Activated T-cell treated with anti-CD3 and anti-CD28 coated beads, Interleukin-2, amount 50 U/mL, for 48 hours (primary cell): ENCODE measurements around the gene MEIS1.
A peak's percentile ranks its signal among the peaks of the same experiment; 100 is the strongest.

Source experiments
- DNase-seq, 2 experiments: peaks; one replicate each; pipeline ENCODE4 v3.0.0-alpha.2; 2020

Gene MEIS1

GRCh38 chr2:66571918-66572317 lies 137.0 kb downstream of the MEIS1 start:
- no peak for DNase-seq

- no peak for DNase-seq
Observed at GRCh38 chr2:66572391-66572790, 137.5 kb downstream of the MEIS1 start.

GRCh38 chr2:66573416-66573815 lies 138.5 kb downstream of the MEIS1 start:
- no peak for DNase-seq

- no peak for DNase-seq
Observed at GRCh38 chr2:66573821-66574233, 138.9 kb downstream of the MEIS1 start.

GRCh38 chr2:66574701-66575624 lies 140.0 kb downstream of the MEIS1 start:
- no peak for DNase-seq

GRCh38 chr2:66575625-66576310 lies 140.8 kb downstream of the MEIS1 start:
- peak in 1 of 2 experiments; percentile 22 for DNase-seq

GRCh38 chr2:66576311-66576560 lies 141.3 kb downstream of the MEIS1 start:
- peak in 1 of 2 experiments; percentile 22 for DNase-seq

GRCh38 chr2:66576561-66577320 lies 141.8 kb downstream of the MEIS1 start:
- no peak for DNase-seq

GRCh38 chr2:66577321-66578053 lies 142.6 kb downstream of the MEIS1 start:
- DNase-seq, result no peak

- DNase-seq, result no peak
Observed at GRCh38 chr2:66578054-66578686, 143.2 kb downstream of the MEIS1 start.

- no peak for DNase-seq
Observed at GRCh38 chr2:66578687-66579106, 143.8 kb downstream of the MEIS1 start.

GRCh38 chr2:66579186-66580126 lies 144.5 kb downstream of the MEIS1 start:
- DNase-seq, result no peak

- DNase-seq, result no peak
Observed at GRCh38 chr2:66580166-66581049, 145.5 kb downstream of the MEIS1 start.

- no peak for DNase-seq
Observed at GRCh38 chr2:66581339-66582103, 146.6 kb downstream of the MEIS1 start.

GRCh38 chr2:66582104-66582986 lies 147.4 kb downstream of the MEIS1 start:
- no peak for DNase-seq

- no peak for DNase-seq
Observed at GRCh38 chr2:66582987-66583880, 148.3 kb downstream of the MEIS1 start.

GRCh38 chr2:66583881-66584280 lies 149.0 kb downstream of the MEIS1 start:
- DNase-seq, result no peak
